GM21381 (cell line): ENCODE results near the gene ELMOD2.
"Not testable (repeated sequence)": the region's sequence is repeated elsewhere in the genome, so short reads cannot be mapped to it uniquely, and the experiment has no call there.

Source experiments
- ATAC-seq: cut with Tn5 transposase; IDR thresholded peaks from one replicate; pipeline ENCODE4 v1.9.1; 2021; ENCODE audit warnings: mild to moderate bottlenecking, moderate library complexity; ENCODE audit not compliant: unreplicated experiment

Gene ELMOD2, protein sequence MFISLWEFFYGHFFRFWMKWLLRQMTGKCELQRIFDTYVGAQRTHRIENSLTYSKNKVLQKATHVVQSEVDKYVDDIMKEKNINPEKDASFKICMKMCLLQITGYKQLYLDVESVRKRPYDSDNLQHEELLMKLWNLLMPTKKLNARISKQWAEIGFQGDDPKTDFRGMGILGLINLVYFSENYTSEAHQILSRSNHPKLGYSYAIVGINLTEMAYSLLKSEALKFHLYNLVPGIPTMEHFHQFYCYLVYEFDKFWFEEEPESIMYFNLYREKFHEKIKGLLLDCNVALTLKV

GRCh38 chr4:140523857-140524742 lies at the start of gene ELMOD2:
Gene ELMOD2, plus strand, starts transcription at chr4:140524168. Its CDS starts 1,261 bp downstream, at chr4:140525429.
- ATAC-seq, result peak; percentile 100

- no peak for ATAC-seq
Measured at GRCh38 chr4:140483445-140483844, 40.5 kb upstream of the ELMOD2 start.

DNA sequence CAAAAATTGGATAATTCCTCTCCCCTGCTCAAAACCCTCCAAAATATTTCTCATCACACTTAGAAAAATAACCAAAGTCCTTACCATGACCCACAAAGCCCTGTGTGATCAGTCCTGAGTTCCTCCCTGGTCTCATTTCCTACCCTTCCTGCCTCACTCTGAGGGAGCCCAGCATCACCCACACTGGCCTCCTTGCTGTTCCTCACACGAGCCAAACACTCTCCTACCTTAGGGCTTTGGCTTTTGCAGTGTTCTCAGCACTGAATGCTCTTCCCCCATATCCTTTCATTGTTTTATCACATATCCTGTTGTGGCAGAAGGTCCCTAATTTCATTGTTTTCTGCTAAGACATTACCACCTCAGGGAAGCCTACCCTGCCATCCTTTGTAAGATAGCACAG lies 38.0 kb upstream of the ELMOD2 start:
- ATAC-seq, result no peak

DNA sequence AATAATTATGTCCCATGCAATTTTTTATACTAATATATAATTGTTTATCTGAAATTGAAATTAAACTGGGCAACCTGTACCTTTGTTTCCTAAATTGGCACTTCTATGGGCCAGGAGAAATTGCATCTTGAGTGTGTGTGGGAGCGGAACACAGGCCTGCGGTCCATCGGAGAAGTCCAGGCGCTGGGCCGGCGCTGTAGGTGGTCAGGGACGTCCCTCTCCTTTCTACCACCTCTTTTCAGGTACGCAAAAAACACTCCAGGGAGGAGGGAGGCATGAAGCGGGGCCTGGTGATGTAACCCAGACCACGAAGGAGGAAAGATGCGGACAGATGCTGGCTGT lies 26.6 kb upstream of the ELMOD2 start:
- no peak for ATAC-seq

DNA sequence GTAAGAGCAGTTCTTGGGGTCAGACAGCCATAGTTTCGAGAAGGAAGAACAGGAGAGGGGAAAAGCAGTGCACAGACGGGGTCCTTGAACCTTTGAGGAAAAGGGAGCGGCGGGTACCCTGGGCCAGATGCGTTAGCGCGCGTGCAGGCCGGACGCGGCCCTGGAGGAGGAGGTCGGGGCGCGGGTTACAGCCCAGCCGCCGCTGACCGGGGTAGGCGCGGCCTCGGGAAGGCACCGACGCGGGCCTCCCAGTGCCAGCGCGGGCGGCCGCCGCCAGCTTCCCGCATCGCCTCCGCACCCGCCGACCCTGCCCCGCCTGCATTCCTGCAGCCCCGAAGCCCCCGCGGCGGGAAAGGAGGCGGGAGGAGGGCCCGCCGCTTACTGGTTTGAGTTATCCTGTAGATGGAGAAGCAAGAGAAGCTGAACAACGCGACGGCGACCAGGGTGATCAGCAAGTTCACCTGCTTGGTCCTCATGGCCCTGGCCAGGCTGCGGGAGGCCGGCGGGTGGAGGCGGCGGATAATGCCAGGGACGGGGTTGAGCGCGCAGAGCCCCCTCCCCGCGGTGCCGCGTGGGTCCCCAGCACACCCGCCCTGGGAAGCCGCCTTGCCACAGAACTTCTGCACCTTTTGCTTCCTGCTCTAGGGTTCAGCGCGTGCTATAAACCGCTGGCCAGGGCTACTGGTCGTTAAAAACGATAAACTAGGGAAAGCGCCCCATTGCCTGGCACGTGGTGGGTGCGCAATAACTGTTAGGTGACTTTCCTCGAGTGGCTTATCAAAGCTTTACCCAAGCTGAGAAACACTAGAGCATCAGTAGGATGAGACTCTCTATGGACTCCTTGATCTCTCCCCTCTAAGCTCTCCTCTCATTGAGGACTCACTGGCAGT lies 26.0 kb upstream of the ELMOD2 start, which contains the start of gene MGAT4D:
Gene MGAT4D, minus strand, starts transcription at position 547 of the 890 bp plus-strand sequence. Its CDS starts 71 bp downstream, at position 476.
- no peak for ATAC-seq

- no peak for ATAC-seq
Measured at GRCh38 chr4:140499391-140499790, 24.6 kb upstream of the ELMOD2 start.

GRCh38 chr4:140504261-140504660 lies 19.7 kb upstream of the ELMOD2 start:
- ATAC-seq, result no peak

DNA sequence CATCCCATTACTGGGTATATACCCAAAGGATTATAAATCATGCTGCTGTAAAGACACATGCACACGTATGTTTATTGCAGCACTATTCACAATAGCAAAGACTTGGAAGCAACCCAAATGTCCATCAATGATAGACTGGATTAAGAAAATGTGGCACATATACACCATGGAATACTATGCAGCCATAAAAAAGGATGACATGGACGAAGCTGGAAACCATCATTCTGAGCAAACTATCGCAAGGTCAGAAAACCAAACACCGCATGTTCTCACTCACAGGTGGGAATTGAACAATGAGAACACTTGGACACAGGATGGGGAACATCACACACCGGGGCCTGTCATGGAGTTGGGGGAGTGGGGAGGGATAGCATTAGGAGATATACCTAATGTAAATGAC lies 10.2 kb upstream of the ELMOD2 start:
- not testable (repeated sequence) for ATAC-seq

- no peak for ATAC-seq
Measured at GRCh38 chr4:140515423-140515822, 8.5 kb upstream of the ELMOD2 start.

DNA sequence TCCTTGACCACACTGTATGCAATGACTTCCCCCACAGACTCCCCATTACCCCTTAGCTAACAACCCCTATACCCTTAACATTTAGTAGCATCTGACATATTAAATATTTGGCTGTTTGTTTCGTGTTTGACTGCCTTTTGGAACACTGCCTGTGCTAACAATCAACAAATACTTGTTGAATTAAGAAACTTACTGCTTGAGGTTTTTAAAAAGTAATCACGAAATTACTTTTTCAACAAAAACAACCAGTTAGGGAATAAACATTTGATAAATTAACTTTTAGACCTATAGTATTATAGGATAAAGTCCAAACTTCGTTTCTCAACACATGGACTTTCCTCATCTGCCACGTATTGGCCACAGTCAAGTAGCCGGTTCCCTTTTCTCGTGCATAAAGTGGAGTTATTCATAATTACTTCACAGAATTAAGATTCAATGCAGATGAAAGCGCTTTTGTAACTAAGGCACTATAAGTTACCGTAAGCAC lies 555 bp upstream of the ELMOD2 start:
- ATAC-seq, result peak; percentile 4

DNA sequence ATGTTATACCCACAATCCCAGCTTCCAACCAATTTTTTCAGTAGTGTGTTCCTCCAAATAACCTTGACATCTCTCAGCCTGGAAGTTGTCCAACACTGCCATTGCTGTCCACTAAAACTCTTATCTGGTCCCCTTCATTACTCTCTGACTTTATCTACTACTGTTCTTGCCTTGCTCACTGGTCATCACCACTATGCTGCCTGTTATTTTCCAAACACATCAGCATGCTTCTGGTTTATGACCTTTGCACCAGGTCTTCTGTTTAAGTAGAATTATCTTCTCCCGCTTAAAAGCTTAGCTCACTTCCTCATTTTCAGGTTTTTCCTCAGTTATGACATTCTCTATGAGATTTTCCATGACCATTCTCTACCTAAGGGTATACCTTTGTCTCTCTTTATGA lies 5.5 kb downstream of the ELMOD2 start:
- no peak for ATAC-seq

DNA sequence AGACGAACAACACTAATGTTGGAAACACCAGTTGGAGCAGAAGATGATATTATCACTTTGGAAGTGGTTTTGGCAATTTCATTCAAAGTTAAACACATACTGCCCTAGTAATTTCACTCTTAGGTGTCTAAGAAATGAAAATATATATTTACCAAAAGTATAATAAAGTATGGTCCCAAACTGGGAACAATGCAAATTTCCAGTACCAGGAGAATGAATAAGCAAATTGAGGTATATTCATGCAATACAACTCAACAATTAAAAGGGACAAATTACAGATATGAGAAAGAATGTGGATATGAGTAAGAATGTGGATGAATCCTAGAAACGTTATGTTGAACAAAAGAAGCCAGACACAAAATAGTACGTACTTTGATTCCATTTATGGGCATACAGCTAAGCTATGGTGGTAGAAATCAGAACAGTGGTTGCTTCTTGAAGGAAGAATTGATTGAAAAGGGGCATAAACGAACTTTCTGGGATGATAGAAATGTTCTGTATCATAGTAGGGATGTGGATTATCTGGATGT lies 10.0 kb downstream of the ELMOD2 start:
- ATAC-seq, result no peak

DNA sequence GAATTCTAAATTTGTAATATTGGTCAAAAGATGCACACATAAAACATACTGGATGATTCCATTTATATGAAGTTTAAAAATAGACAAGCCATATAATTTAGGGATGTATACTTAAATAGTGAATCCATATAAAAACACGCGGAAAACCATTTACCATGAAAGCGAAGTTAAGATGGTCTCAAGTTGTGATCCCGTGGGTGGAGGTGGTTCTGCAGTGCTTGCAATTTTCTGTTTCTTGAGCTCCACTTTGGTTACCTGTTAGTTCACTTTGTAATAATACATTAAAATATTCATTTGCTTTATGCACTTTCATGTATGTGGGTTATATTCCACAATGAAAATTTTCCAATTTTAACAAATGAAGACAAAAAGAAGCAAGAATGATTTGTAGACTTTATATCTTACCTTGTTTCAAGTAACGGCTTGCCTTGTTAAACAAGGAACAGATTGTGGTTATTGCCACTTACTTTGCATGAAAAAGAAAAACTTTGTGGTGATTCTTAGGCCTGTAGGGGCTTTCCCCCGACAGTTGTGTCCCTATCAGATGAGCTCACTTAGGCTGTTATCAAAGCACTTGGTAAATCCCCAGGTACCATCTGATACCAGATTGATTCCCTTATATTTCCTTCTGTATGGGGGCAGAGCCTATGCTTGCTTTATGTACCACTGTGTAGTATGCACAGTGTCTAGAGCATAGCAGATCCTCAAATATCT lies 32.6 kb downstream of the ELMOD2 start:
- ATAC-seq, result peak; percentile 99

DNA sequence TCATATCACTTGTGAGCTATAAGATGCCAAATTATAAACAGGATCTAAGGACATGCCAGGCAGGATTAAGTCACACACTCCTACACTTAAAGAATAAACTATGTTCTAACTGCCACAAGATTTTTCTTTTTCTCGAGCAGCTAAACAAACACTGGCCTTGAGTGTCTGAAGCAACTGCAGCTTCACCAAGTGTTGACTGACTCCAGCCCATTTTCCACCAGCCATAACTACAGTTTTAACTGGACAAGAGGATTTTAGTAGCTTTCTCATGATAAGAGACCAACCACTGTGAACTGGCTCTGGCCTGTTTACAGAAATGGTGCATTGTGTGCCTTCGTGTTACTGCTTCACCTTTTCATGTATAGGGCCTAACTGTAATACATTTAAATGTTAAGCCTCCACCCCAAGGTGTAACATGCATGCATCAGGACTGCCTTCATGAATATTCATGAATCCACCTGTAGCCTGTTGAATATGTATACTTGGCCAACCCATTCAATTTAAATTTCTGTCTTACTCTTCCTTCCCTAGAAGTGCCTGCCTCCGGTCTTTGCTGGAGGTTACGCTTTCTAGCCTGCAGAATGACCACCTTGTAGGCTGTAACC lies 34.0 kb downstream of the ELMOD2 start:
- ATAC-seq, result no peak

DNA sequence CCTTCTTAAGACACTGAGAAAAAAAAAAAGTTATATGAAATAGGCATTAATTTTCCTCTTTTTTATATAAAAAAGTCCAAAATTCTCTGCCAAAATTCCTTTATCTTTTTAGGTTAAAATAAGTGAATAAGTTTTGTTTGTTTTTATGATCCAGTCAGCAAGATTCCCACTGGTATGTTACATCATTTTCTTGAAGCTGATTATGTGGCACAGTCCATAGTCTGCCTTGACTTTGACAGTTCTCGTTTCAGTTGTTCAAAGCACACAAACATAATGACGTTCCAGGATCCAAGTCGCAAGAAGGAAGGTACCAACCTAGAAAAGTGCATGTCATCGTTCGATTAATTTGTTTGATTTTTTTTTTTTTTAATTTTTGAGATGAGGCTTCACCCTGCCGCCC lies 35.7 kb downstream of the ELMOD2 start:
- no peak for ATAC-seq

DNA sequence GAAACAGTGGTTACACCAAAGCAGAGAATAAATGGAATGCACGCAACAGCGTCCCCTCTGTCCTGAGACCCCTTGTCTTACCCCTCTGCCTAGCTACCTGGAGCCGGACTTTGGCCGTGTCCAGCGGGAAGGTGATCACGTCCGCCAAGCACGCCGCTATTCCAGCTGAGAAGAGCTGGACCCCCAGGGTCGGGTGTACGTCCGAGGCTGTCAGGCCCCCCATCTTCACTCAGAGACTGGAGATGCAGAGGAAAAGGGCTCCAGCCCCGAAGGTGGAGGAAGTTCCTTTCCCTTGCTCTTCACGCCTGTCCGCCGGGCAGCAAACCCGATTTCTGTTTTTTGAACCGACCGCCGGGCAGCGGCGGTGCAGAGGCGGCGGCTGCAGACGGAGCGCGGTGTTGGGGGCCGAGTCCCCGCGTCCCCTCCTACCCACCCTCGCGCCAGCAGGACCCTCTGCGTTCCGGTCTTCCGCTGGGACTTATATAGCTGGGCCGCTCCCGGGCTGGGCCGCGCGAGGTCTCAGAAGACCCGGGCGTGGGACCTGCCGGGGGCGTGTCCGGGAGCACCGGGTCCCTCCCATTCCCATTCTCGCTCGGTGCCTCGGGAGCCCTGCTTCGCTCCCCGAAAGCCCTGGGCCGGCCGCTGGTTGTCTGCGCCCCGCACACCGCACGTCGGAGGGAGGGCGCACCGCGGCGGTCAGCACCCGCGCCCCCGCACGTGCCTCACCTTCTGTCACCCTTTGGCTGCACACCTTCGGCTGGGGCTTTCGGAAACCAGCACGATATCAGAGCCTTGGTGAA lies 44.7 kb downstream of the ELMOD2 start, which contains the start of gene UCP1:
Gene UCP1, minus strand, starts transcription at position 455 of the 800 bp plus-strand sequence. Its CDS starts 232 bp downstream, at position 223.
- ATAC-seq, result no peak

DNA sequence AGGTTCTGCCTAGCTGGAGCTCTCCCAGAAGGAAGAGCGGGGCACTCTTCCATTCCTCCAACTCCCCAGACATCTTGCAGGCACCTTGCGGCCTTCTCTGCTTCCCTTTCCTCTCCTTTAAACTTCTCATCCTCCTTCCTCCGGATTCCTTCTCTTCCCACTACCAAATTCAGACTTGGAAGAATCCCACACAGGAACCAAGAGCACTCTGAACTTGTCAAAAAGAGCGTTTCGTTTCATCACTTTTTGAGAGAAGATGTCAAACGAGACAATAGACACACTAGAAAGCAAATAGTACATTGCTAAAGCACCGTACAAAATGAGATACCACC lies 45.3 kb downstream of the ELMOD2 start:
- no peak for ATAC-seq

DNA sequence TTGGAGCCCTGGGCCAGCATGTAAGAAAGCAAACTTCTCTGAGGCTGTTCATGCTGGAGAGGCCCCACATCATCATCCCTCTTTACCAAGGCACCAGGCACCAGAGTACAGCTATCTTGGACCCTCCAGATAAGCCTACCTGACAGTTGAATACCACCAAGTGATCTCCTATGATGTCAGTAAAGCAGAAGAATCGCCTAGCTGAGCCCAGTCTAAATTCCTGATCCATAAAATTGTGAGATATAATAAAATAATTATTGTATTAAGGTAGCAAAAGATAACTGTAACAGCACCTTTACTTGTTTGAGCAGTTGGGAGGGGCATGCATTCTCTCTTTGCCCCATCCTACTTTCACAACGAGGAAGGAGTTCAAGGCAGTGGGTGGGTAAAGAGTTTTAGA lies 47.7 kb downstream of the ELMOD2 start:
- ATAC-seq, result no peak

DNA sequence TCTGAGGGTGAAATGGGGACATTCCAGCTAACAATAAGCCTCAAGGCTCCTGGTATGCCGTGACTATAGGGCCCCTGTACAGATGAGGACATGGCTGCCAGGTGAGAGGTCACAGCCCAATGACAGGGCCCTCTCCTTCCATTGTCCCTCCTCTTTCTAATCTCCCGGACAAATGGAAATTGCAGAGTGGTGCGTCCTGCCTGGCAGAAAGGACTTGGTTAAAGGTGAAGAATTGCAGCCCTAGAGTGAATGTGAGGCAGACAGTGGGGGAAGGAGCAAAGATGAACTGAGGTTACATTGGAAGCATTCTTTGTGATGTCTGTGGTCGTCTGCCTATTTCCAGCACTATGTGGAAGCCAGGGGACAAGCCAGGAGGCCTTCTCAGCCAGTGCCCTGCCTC lies 51.5 kb downstream of the ELMOD2 start:
- no peak for ATAC-seq
